VCaP (cell line): Measurements from ENCODE around the gene CREBBP.

Experiments
- H3K27ac ChIP-seq: fragments of 450-650 bp; 2 replicates; pipeline ENCODE4 v1.5.1; 2017
- CTCF ChIP-seq: fragments of 450-650 bp; conservative IDR thresholded peaks from 2 replicates; pipeline ENCODE4 v1.5.1; 2017; ENCODE audit warnings: mild to moderate bottlenecking, moderate library complexity

The CREBBP gene

DNA sequence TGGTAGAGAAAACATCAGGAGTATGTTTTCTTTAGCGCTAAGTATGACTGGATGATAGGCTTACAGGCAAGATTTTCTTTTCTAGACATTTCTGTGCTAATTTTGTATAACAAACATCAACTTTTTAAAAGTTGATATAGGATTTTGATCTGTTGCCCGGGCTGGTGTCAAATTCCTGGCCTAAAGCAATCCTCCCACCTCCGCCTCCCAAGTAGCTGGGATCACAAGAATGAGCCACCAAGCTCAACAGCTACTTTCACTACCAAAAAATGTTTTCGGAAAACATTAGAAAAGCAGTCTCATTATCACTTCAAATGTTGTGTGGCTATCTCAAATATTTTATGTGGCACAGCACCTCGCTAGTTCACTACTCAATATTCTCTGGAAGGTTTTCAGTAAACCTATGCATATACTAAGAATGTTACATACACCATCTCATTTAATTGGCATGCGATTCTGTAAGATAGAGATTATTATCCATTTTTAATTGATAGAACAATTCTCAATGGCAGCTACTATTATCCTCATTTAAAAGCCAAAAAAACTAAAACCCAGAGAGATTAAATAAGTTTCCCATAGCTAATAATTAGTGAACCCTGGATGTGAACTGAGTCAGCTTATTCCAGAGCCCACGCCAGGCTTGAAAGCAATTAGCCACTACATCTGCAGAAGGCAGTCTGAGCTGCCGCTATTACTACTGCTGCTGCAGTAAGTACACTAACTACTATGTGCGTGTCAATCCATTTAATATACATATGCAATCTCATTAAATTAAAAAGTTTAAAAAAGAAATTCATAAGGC lies 41.7 kb downstream of the CREBBP start:
- no peak for TF ChIP-seq CTCF

DNA sequence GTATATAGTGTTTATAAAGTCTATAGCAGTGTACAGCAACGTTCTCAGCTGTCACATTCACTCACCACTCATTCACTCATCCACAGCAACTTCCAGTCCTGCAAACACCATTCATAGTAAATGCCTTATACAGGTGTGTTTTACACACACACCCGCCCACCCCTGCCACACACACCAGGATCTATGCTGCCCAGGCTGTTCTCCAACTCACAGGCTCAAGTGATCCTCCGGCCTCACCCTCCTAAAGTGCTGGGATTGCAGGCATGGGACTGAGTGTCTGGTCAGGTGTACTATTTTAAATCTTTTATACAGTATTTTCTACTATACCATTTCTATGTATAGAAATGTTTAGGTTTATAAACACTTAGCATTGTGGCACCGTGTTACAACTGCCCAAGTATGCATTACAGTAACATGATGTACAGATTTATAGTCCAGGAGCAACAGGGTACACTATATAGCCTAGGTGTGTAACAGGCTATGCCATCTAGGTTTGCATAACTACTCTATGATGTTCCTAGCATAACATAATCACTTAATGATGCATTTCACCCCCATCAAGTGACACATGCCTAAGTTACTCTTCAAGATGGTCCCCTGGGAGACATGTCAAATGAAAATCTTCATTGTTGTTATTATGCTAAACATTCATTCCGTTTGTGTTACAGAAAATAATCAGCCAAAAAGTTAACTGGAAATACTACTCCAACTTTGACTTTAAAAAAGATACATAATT lies 42.5 kb downstream of the CREBBP start:
- TF ChIP-seq CTCF: no peak

More for the DNA sequence above, 41.7 kb downstream of the CREBBP start:
- H3K27ac ChIP-seq: no peak overlapping the region

DNA sequence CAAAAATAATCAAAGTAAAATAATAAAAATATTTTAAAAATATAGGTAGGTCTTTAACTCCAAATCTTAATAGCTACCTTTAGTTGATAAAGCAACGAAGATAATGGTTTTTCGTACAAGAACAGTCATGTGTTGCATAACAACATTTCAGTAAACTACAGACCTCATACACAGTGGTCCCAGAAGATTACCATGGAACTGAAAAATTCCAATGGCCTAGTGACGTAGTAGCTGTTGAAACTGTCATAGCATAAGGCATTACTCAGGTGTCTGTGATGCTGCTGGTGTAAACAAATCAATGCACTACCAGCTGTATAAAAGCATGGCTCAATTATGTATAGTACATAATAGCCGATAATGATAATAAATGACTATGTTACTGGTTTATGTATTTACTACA lies 43.9 kb downstream of the CREBBP start:
- H3K27ac ChIP-seq: no peak overlapping the region
- no peak for TF ChIP-seq CTCF

More for the DNA sequence above, 42.5 kb downstream of the CREBBP start:
- no peak overlapping the region for H3K27ac ChIP-seq

DNA sequence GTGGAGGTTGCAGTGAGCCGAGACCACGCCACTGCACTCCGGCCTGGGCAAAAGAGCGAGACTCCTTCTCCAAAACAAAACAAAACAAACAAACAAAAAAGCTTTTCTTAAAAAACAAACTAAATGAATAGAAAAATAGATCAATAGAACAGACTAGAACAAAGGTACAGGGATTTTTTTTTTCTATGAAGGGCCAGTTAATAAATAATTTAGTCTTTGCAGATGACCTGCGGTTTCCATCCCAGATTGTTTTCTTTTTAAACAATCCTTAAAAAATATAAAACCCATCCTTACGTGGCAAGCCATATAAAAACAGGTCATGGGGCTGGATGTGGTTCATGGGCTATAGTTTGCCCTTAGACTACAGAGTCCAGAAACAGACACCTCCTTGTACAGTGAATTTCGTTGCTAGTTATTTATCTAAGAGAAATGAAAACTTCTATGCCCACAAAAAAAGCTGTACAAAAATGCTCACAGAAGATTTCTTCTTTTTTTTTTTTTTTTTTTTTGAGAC lies 45.4 kb downstream of the CREBBP start:
- TF ChIP-seq CTCF: no peak
- H3K27ac ChIP-seq: no peak overlapping the region

DNA sequence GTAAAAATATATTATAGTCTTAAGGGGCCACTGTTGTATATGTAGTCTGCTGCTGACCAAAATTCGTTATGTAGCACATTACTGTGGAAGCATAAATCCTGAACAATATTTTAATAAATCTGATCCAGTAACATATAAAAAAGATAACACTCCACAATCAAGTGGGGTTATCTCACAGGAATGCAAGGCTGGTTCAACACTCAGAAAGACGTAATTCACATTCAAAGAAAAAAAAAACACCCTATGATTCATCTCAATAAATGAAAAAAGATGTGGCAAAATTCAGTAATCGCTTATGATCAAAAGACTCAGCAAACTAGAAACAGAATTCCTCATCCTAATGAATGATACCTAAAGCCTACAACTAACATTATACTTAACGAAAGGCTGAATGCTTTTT lies 47.8 kb downstream of the CREBBP start:
- TF ChIP-seq CTCF: no peak
- no peak overlapping the region for H3K27ac ChIP-seq

DNA sequence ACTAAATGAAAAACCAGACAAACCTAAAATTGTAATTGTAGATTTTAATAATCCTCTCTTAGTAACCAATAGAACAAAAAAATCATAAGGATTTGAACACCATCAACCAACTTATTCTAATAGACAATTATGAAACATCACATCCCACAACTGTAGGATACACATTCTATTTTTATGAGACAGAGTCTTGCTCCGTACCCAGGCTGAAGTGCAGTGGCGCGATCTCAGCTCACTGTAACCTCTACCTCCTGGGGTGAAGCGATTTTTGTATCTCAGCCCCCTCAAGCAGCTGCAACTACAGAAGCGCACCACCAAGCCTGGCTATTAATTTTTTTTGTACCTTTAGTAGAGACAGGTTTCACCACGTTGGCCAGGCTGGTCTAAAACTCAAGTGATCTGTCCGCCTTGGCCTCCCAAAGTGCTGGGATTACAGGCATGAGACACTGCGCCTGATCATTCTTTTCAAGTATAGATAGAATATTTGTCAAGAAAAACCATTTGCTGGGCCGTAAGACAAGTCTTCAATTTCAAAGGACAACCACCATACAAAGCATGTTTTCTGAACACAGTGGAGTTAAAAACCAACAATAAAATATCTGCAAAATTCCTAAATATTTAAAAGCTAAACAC lies 49.8 kb downstream of the CREBBP start:
- H3K27ac ChIP-seq: no peak overlapping the region; the same call in 1 of the 2 replicates

More for the DNA sequence above, 49.8 kb downstream of the CREBBP start:
- no peak for TF ChIP-seq CTCF
